Activated naive CD4-positive, alpha-beta T cell treated with anti-CD3 and anti-CD28 coated beads, Interleukin-2, amount 10 ng/mL, durations not matched to agents 5 hours and 36 hours (primary cell): Measurements from ENCODE around the gene SPANXC. TPM values are rescaled to one million over a fixed set of nuclear protein-coding genes. Genes with fewer than 3 reads are reported as not detected.

Source experiments
- total RNA-seq, 2 experiments: library from RNA; stranded (reverse); gene quantifications; one replicate each; pipeline ENCODE4 v1.2.3, GENCODE V29; 2021

SPANXC gene
- total RNA-seq, result not detected

GRCh38 chrX:141242417-141242816 lies at the start of gene SPANXC:
Gene SPANXC, minus strand, starts transcription at chrX:141242517. Its CDS starts 60 bp downstream, at chrX:141242457.

Other genes starting within 250 kb of the SPANXC start
- gene SPANXB1, start 239.9 kb downstream of the SPANXC start, total RNA-seq, result not detected
- gene LDOC1, start 65.4 kb downstream of the SPANXC start, total RNA-seq, result 10 to 100 TPM; 10.9 to 12.7 TPM